ENCODE data around the gene SP140L. TPM values are rescaled to one million over a fixed set of nuclear protein-coding genes. Genes with fewer than 3 reads are reported as not detected.

SP140L gene
- total RNA-seq, 3 donors from 2014 or later (not counting 1 experiment from before 2014, with no cell fraction given) = 58.4 to 92.6 (median 73.4) TPM

- Histone ChIP-seq H3K27ac (ENCODE audit: low read length) (no peak overlapping the region), H3K36me3 (ENCODE audit: control insufficient read depth, insufficient read depth, low read length) (peaks cover 12% of the 10 kb centered on the region), H3K9me3 (ENCODE audit: control insufficient read depth, insufficient read depth, low read length) (peaks cover 4% of the 10 kb centered on the region), H3K4me3 (ENCODE audit: low read length) (no peak overlapping the region), H3K4me1 (ENCODE audit: control insufficient read depth, insufficient read depth, low read length) (peaks cover 10% of the 10 kb centered on the region), H3K27me3 (ENCODE audit: control insufficient read depth, insufficient read depth, low read length) (no peaks in the 10 kb centered on the region)
- peak overlapping the region; percentile 6 for H3K4me3 Mint-ChIP-seq
- peak overlapping the region; percentile 82 to 83 for H3K27ac Mint-ChIP-seq
- peaks cover 30% of the 10 kb centered on the region for H3K36me3 Mint-ChIP-seq
- intact Hi-C loops (cut with micrococcal nuclease) = no loop called here
- TF ChIP-seq, protein P1, sequence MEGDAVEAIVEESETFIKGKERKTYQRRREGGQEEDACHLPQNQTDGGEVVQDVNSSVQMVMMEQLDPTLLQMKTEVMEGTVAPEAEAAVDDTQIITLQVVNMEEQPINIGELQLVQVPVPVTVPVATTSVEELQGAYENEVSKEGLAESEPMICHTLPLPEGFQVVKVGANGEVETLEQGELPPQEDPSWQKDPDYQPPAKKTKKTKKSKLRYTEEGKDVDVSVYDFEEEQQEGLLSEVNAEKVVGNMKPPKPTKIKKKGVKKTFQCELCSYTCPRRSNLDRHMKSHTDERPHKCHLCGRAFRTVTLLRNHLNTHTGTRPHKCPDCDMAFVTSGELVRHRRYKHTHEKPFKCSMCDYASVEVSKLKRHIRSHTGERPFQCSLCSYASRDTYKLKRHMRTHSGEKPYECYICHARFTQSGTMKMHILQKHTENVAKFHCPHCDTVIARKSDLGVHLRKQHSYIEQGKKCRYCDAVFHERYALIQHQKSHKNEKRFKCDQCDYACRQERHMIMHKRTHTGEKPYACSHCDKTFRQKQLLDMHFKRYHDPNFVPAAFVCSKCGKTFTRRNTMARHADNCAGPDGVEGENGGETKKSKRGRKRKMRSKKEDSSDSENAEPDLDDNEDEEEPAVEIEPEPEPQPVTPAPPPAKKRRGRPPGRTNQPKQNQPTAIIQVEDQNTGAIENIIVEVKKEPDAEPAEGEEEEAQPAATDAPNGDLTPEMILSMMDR (IDR thresholded peaks at IDR 0.05) = no peak
- H3K9me3 Mint-ChIP-seq = peaks cover 5 to 12% of the 10 kb centered on the region in 2 donors
- ATAC-seq = peak in 1 of 3 donors; percentile 33
- H3K4me1 Mint-ChIP-seq = peaks cover 54 to 70% of the 10 kb centered on the region in 2 donors
- no peaks in the 10 kb centered on the region for H3K27me3 Mint-ChIP-seq (ENCODE audit: low read depth in 2 of 2)
- DNase-seq = no peak
Observed at GRCh38 chr2:230348787-230349186, 21.8 kb downstream of the SP140L start.

- intact Hi-C loops (cut with micrococcal nuclease) = no loop called here
- H3K27me3 ChIP-seq (ENCODE audit: control insufficient read depth, insufficient read depth, low read length) = no peaks in the 10 kb centered on the region
Observed at GRCh38 chr2:230356084-230356483, 29.1 kb downstream of the SP140L start.

GRCh38 chr2:230358305-230358704 is 31.3 kb downstream of the SP140L start:
- Mint-ChIP-seq H3K9me3 (no peaks in the 10 kb centered on the region), H3K27ac (no peak overlapping the region), H3K4me3 (no peak overlapping the region), H3K27me3 (ENCODE audit: low read depth in 2 of 2) (no peaks in the 10 kb centered on the region), H3K4me1 (peaks cover 26 to 32% of the 10 kb centered on the region in 2 donors), H3K36me3 (peaks cover 10% of the 10 kb centered on the region)
- Histone ChIP-seq H3K27me3 (ENCODE audit: control insufficient read depth, insufficient read depth, low read length) (no peaks in the 10 kb centered on the region), H3K9me3 (ENCODE audit: control insufficient read depth, insufficient read depth, low read length) (no peaks in the 10 kb centered on the region), H3K4me3 (ENCODE audit: low read length) (no peak overlapping the region), H3K4me1 (ENCODE audit: control insufficient read depth, insufficient read depth, low read length) (peaks cover 3% of the 10 kb centered on the region), H3K36me3 (ENCODE audit: control insufficient read depth, insufficient read depth, low read length) (peaks cover 43% of the 10 kb centered on the region), H3K27ac (ENCODE audit: low read length) (no peak overlapping the region)
- DNase-seq = no peak
- TF ChIP-seq, protein P1 (IDR thresholded peaks at IDR 0.05) = no peak
- 100% methylated on average over 1 of the region's 1 CpG for WGBS (ENCODE audit: insufficient coverage)
- intact Hi-C loops (cut with micrococcal nuclease) = no loop called here
- ATAC-seq = no peak

More at GRCh38 chr2:230356084-230356483, 29.1 kb downstream of the SP140L start:
- no peak overlapping the region for H3K27ac ChIP-seq (ENCODE audit: low read length)
- TF ChIP-seq, protein P1 (IDR thresholded peaks at IDR 0.05) = no peak
- H3K36me3 ChIP-seq (ENCODE audit: control insufficient read depth, insufficient read depth, low read length) = peaks cover 42% of the 10 kb centered on the region
- no peak overlapping the region for H3K27ac Mint-ChIP-seq
- no peak overlapping the region for H3K4me3 ChIP-seq (ENCODE audit: low read length)
- H3K27me3 Mint-ChIP-seq (ENCODE audit: low read depth in 2 of 2) = no peaks in the 10 kb centered on the region
- no peaks in the 10 kb centered on the region for H3K9me3 ChIP-seq (ENCODE audit: control insufficient read depth, insufficient read depth, low read length)
- peaks cover 10% of the 10 kb centered on the region for H3K36me3 Mint-ChIP-seq
- WGBS (ENCODE audit: insufficient coverage) = 100% methylated on average over 2 of the region's 2 CpGs
- DNase-seq (no peak), ATAC-seq (no peak)
- no peak overlapping the region for H3K4me3 Mint-ChIP-seq
- no peaks in the 10 kb centered on the region for H3K9me3 Mint-ChIP-seq
- peaks cover 7 to 17% of the 10 kb centered on the region in 2 donors for H3K4me1 Mint-ChIP-seq
- H3K4me1 ChIP-seq (ENCODE audit: control insufficient read depth, insufficient read depth, low read length) = no peaks in the 10 kb centered on the region

GRCh38 chr2:230360028-230360427 is 33.0 kb downstream of the SP140L start:
- WGBS (ENCODE audit: insufficient coverage) = 100% methylated on average over 1 of the region's 1 CpG
- no peak overlapping the region for H3K27ac Mint-ChIP-seq
- no peaks in the 10 kb centered on the region for H3K9me3 Mint-ChIP-seq
- peaks cover 48% of the 10 kb centered on the region for H3K36me3 ChIP-seq (ENCODE audit: control insufficient read depth, insufficient read depth, low read length)
- no peaks in the 10 kb centered on the region for H3K9me3 ChIP-seq (ENCODE audit: control insufficient read depth, insufficient read depth, low read length)
- no peaks in the 10 kb centered on the region for H3K27me3 ChIP-seq (ENCODE audit: control insufficient read depth, insufficient read depth, low read length)
- peaks cover 10% of the 10 kb centered on the region for H3K36me3 Mint-ChIP-seq
- ATAC-seq = no peak
- H3K4me3 Mint-ChIP-seq = no peak overlapping the region
- peaks cover 20 to 26% of the 10 kb centered on the region in 2 donors for H3K4me1 Mint-ChIP-seq
- no peak overlapping the region for H3K4me3 ChIP-seq (ENCODE audit: low read length)
- peaks cover 3% of the 10 kb centered on the region for H3K4me1 ChIP-seq (ENCODE audit: control insufficient read depth, insufficient read depth, low read length)
- DNase-seq = no peak
- no peak overlapping the region for H3K27ac ChIP-seq (ENCODE audit: low read length)
- TF ChIP-seq, protein P1 (IDR thresholded peaks at IDR 0.05) = no peak
- intact Hi-C loops (cut with micrococcal nuclease) = no loop called here
- H3K27me3 Mint-ChIP-seq (ENCODE audit: low read depth in 2 of 2) = no peaks in the 10 kb centered on the region
